Activated CD8-positive, alpha-beta T cell treated with anti-CD3 and anti-CD28 coated beads, Interleukin-2, amount 10 ng/mL, durations not matched to agents 7 days and 5 days (primary cell): ENCODE data around the gene CSN2. TPM values are rescaled to one million over a fixed set of nuclear protein-coding genes. Genes with fewer than 3 reads are reported as not detected.

Experiments
- ATAC-seq: fragments of 150-1000 bp; cut with Tn5 transposase; one replicate; pipeline ENCODE4 v1.10.0; 2021; ENCODE audit warnings: moderate library complexity
- CTCF ChIA-PET: fragments of 350-600 bp; sonication (Branson Sonifier 250); formaldehyde crosslinking; loops from one replicate; lab custom pipeline; 2021; ENCODE audit warnings: antibody characterized with exemption; lab: Charles Lee
- POLR2A ChIA-PET: fragments of 350-600 bp; sonication (Branson Sonifier 250); formaldehyde crosslinking; loops from one replicate; lab custom pipeline; 2021; ENCODE audit warnings: antibody characterized with exemption; lab: Charles Lee
- DNase-seq: peaks from one replicate; pipeline ENCODE4 v3.0.0-alpha.2; 2020
- H3K27ac Mint-ChIP-seq: one replicate; pipeline ENCODE4 v1.8.0; 2021; ENCODE audit warnings: mild to moderate bottlenecking, mixed read lengths
- H3K27me3 Mint-ChIP-seq: one replicate; pipeline ENCODE4 v1.8.0; 2021; ENCODE audit warnings: low read depth, mixed read lengths
- H3K36me3 Mint-ChIP-seq: one replicate; pipeline ENCODE4 v1.8.0; 2021; ENCODE audit warnings: low read depth, mixed read lengths
- H3K4me1 Mint-ChIP-seq: one replicate; pipeline ENCODE4 v1.8.0; 2021; ENCODE audit warnings: low read depth, mixed read lengths
- H3K4me3 Mint-ChIP-seq: one replicate; pipeline ENCODE4 v1.8.0; 2021; ENCODE audit warnings: mild to moderate bottlenecking, mixed read lengths
- H3K9me3 Mint-ChIP-seq: one replicate; pipeline ENCODE4 v1.8.0; 2022; ENCODE audit warnings: mixed read lengths; ENCODE audit not compliant: insufficient read depth
- total RNA-seq, 2 experiments: library from RNA; stranded (reverse); gene quantifications; one replicate each; pipeline ENCODE4 v1.2.3, GENCODE V29; 2021

Gene CSN2, protein sequence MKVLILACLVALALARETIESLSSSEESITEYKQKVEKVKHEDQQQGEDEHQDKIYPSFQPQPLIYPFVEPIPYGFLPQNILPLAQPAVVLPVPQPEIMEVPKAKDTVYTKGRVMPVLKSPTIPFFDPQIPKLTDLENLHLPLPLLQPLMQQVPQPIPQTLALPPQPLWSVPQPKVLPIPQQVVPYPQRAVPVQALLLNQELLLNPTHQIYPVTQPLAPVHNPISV
- not detected for total RNA-seq

DNA sequence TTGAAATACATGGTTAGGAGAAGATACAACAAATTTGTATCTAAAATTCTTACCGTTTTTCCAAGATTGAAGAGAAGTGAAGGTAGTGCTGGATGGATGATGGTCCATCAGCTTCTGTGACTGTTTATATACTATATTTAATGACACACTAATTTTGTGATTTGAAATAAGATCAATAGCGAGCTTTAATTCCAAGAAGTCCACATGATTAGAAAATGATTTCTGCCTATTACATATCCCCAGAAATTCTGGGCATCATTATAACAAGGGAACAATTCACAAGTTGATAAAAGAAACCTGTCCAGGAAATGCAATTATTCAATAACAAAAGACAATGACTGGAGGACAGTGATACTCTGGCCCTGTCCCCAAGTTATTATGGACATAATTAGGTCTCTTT is at the start of gene CSN2:
Gene CSN2, minus strand, starts transcription at position 101 of the 400 bp plus-strand sequence. CDS start 4,733 bp downstream, outside the sequence.
- H3K4me1 Mint-ChIP-seq, result no peaks in the 10 kb centered on the region
- ATAC-seq (no peak), DNase-seq (no peak)
- no peak within 1 kb of the TSS for H3K4me3 Mint-ChIP-seq
- ChIA-PET CTCF (no interaction called here), POLR2A (no interaction called here)
- H3K36me3 Mint-ChIP-seq, result no peaks in the 10 kb centered on the region
- H3K27ac Mint-ChIP-seq, result no peak within 1 kb of the TSS
- no peaks in the 10 kb centered on the region for H3K27me3 Mint-ChIP-seq
- H3K9me3 Mint-ChIP-seq, result no peaks in the 10 kb centered on the region

DNA sequence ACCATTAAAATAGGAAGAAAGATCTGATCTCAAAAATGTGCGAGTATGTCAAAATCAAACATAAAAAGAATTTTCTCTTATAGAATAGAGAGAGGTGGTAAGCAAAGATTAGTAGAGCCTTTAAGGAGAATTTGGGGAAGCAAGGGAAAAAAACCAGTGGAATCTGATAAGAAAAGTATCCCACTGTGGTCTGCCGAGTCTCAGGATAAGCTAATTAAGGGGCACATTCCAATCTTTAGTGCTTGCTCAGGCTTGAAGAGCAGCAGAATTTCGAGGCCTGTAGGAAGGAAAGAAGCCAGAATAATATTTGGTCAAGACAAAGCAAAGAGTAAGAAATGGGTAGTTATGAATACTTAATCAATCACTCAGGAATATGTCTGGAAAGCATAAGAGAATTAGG is 43.2 kb upstream of the CSN2 start:
- DNase-seq, result no peak
- no peak for ATAC-seq
- Mint-ChIP-seq H3K27ac (no peak overlapping the region), H3K36me3 (no peaks in the 10 kb centered on the region), H3K27me3 (no peaks in the 10 kb centered on the region), H3K4me3 (no peak overlapping the region), H3K4me1 (no peaks in the 10 kb centered on the region), H3K9me3 (no peaks in the 10 kb centered on the region)
- CTCF ChIA-PET, result no interaction called here
- POLR2A ChIA-PET, result no interaction called here

DNA sequence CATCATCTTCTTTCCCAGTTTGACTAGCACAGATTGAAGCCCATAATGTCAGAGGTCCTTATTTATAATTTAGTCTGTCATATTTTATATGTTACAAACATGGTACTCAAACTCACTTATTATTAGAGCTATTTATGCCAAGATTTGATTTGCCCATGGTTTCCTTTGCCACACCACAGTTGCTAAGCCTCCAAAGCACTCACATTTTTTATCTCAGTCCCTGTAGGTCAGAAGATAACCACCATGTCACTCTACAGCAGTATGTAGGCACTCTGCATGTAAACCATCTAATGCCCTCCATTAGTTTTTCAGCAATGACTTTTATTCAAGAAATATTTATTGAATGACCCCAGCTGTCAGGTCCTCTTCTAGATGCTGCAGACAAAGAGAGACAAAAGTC is 37.0 kb upstream of the CSN2 start:
- DNase-seq, result no peak

DNA sequence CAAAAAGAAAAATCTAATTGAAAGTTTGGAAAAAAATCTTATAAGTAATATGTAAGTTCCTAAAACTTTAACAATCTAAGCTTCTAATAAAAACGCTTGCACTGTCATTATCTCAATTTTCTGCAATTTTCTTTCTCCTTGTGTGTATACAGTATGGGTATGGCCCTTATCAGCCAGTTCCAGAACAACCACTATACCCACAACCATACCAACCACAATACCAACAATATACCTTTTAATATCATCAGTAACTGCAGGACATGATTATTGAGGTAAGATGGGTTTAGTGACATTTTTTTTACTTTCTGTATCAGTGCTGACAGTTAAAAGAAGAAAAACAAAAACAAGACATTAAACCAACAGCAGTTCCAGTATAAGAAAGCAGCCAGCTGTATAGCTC is 35.2 kb upstream of the CSN2 start:
- H3K27me3 Mint-ChIP-seq, result no peaks in the 10 kb centered on the region
- no peak for ATAC-seq
- no peak for DNase-seq
- H3K27ac Mint-ChIP-seq, result no peak overlapping the region
- POLR2A ChIA-PET, result no interaction called here
- no peaks in the 10 kb centered on the region for H3K4me1 Mint-ChIP-seq
- CTCF ChIA-PET, result no interaction called here
- H3K4me3 Mint-ChIP-seq, result no peak overlapping the region
- H3K36me3 Mint-ChIP-seq, result no peaks in the 10 kb centered on the region
- no peaks in the 10 kb centered on the region for H3K9me3 Mint-ChIP-seq

More for the DNA sequence above, 37.0 kb upstream of the CSN2 start:
- Mint-ChIP-seq H3K4me3 (no peak overlapping the region), H3K9me3 (no peaks in the 10 kb centered on the region), H3K4me1 (no peaks in the 10 kb centered on the region), H3K27ac (no peak overlapping the region), H3K27me3 (no peaks in the 10 kb centered on the region), H3K36me3 (no peaks in the 10 kb centered on the region)
- ChIA-PET POLR2A (interaction anchor here (0.6 kb wide), 1 partner anchor 121 kb away, joined by 3 read pairs; no protein-coding TSS in a partner anchor), CTCF (no interaction called here)
- ATAC-seq, result no peak

DNA sequence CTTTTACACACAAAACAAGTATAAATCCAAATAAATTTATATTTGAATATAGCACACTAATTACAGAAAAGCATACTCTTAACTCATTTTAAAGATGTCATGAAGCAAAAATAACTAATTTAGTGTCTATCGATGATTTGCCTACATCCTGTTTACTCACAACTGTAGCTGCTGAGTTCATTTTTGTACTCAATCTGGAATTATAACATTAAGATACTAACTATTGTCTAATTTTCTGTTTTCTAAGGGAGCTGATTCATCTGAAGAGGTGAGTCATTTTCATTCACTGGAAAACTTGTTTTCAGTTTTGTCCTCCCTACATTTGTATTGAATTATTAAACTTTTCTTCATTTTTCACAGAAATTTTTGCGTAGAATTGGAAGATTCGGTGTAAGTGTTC is 33.9 kb upstream of the CSN2 start:
- H3K27ac Mint-ChIP-seq, result no peak overlapping the region
- no peaks in the 10 kb centered on the region for H3K4me1 Mint-ChIP-seq
- CTCF ChIA-PET, result no interaction called here
- DNase-seq (no peak), ATAC-seq (no peak)
- no peaks in the 10 kb centered on the region for H3K9me3 Mint-ChIP-seq
- H3K36me3 Mint-ChIP-seq, result no peaks in the 10 kb centered on the region
- POLR2A ChIA-PET, result no interaction called here
- no peak overlapping the region for H3K4me3 Mint-ChIP-seq
- H3K27me3 Mint-ChIP-seq, result no peaks in the 10 kb centered on the region

DNA sequence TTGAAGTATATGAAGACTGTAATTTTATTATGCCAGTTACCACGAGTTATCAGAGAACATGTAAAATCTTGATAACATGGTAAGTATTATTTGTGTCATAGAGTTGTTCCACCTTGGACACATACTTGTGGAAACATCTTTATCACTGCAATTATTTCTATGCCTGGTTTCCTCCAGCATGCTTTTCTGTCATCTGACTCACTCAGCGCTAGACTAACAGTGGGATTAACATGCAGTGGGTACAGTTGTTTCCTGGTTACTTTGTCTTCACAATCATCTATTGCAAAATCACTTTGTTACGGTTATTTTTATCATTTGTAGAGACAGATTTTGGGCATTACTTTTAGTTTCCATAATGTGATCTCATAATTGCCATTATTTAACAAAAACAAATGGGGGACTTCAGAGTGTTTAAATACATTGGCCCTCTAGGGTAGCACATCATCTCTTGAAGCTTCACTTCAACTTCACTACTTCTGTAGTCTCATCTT is 30.0 kb upstream of the CSN2 start, which contains the start of gene STATH:
Gene STATH, plus strand, starts transcription at position 441 of the 491 bp plus-strand sequence. CDS start 2,472 bp downstream, outside the sequence.
- Mint-ChIP-seq H3K4me1 (no peaks in the 10 kb centered on the region), H3K36me3 (no peaks in the 10 kb centered on the region), H3K9me3 (no peaks in the 10 kb centered on the region), H3K27ac (no peak within 1 kb of the TSS), H3K27me3 (no peaks in the 10 kb centered on the region), H3K4me3 (no peak within 1 kb of the TSS)
- CTCF ChIA-PET, result no interaction called here
- POLR2A ChIA-PET, result no interaction called here
- DNase-seq (no peak), ATAC-seq (no peak)

DNA sequence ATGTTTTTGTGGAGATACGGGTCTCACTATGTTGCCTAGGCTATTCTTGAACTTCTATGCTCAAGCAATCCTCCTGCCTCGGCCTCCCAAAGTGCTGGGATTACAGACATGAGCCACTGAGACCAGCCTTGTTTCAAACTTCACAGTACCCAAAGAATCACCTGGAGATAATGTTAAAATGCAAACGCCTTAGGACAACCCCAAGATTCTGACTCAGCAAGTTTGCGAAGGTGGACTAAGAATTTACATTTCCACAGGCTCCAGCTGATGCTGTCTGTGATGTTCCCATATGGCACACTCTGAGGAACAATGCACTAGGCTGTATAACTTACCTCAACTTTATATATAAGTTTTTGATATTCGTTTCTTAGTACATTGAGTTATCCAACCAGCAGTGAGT is 29.3 kb upstream of the CSN2 start:
- no peak overlapping the region for H3K4me3 Mint-ChIP-seq
- POLR2A ChIA-PET, result no interaction called here
- ATAC-seq, result no peak

DNA sequence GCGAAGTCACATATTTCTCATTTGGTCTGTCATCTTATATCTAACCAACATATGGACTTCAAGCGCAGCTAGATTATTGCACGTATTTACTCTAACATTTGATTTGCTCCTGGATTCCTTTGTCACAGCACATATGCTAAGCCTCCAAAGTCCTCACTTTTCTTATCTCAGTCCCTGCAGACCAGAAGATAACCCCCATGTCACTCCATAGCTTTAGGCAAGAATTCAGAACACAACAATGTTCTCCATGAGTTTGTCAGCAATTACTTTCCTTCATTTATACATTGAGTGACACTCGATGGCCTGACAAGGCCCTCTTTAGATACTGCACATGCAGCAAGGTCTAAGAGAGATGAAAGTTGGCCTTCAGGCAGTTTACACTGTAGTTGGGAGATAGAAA is 25.5 kb upstream of the CSN2 start:
- DNase-seq (no peak), ATAC-seq (no peak)
- no peak overlapping the region for H3K4me3 Mint-ChIP-seq
- H3K36me3 Mint-ChIP-seq, result no peaks in the 10 kb centered on the region
- no peaks in the 10 kb centered on the region for H3K27me3 Mint-ChIP-seq
- POLR2A ChIA-PET, result no interaction called here
- no peaks in the 10 kb centered on the region for H3K4me1 Mint-ChIP-seq
- no peak overlapping the region for H3K27ac Mint-ChIP-seq
- CTCF ChIA-PET, result no interaction called here
- H3K9me3 Mint-ChIP-seq, result no peaks in the 10 kb centered on the region

More for the DNA sequence above, 29.3 kb upstream of the CSN2 start:
- no peaks in the 10 kb centered on the region for H3K27me3 Mint-ChIP-seq
- H3K36me3 Mint-ChIP-seq, result no peaks in the 10 kb centered on the region
- H3K9me3 Mint-ChIP-seq, result no peaks in the 10 kb centered on the region
- H3K27ac Mint-ChIP-seq, result no peak overlapping the region
- CTCF ChIA-PET, result no interaction called here
- no peaks in the 10 kb centered on the region for H3K4me1 Mint-ChIP-seq
- DNase-seq, result no peak

DNA sequence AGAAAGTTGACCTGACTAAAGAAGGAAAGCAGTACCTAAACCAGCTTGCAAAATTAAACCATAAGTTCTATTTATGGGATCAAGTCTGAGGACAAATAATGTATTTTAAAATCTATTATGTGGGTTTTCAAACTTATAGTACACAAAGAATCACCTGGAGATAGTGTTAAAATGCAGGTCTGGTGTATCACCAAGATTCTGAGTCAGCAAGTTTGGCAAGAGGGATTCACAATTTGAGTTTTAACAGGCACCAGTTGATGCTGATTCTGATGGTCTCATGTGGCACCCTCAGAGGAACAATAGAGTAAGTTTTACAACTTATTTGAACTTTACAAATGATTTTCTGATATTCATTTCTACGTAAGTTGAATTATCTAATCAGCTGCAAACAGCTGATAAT is 21.1 kb upstream of the CSN2 start:
- no peaks in the 10 kb centered on the region for H3K27me3 Mint-ChIP-seq
- ATAC-seq, result no peak
- H3K9me3 Mint-ChIP-seq, result no peaks in the 10 kb centered on the region
- H3K27ac Mint-ChIP-seq, result no peak overlapping the region
- H3K4me1 Mint-ChIP-seq, result no peaks in the 10 kb centered on the region
- POLR2A ChIA-PET, result no interaction called here
- CTCF ChIA-PET, result no interaction called here
- DNase-seq, result no peak
- H3K36me3 Mint-ChIP-seq, result no peaks in the 10 kb centered on the region
- H3K4me3 Mint-ChIP-seq, result no peak overlapping the region

DNA sequence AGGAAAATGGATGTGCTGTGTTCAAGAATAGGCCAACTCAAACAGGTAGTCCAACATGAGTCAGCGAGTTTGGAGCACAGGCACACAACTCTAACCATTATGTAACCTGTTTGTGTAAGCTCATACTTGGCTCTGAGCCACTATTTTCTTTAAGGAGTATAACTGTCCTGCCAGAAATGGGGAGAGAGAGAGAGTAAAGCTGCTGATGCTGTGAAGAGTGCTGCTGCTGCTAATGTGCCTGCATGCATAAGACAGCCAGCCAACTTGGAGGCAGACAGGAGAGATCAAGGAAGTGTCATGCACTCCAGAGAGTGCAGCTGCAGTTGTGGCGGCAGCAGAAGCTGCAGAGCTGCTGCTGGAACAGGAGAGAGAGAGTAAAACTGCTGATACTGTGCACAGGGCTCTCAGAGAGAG is 18.5 kb upstream of the CSN2 start:
- Mint-ChIP-seq H3K27me3 (no peaks in the 10 kb centered on the region), H3K9me3 (no peaks in the 10 kb centered on the region), H3K36me3 (no peaks in the 10 kb centered on the region), H3K4me1 (no peaks in the 10 kb centered on the region), H3K4me3 (no peak overlapping the region), H3K27ac (no peak overlapping the region)
- CTCF ChIA-PET, result no interaction called here
- no peak for ATAC-seq
- POLR2A ChIA-PET, result no interaction called here
- no peak for DNase-seq

DNA sequence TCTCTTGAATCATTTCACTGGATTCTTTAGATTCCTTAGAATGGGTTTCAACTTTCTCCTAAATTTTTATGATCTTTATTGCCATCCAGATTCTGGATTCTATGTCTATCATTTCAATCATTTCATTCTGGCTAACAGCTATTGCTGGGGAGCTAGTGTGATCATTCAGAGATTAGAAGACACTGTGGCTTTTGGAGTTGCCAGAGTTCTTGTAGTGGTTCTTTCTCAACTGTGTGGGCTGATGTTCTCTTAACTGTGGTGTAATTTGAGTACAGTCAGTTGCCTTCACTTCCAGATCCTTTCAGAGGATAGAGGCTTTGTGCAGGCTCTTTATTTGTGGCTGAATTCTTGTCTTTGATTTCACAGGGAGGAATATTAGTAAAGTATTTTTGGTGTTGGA is 12.1 kb upstream of the CSN2 start:
- ChIA-PET CTCF (no interaction called here), POLR2A (no interaction called here)
- H3K27ac Mint-ChIP-seq, result no peak overlapping the region
- no peaks in the 10 kb centered on the region for H3K36me3 Mint-ChIP-seq
- ATAC-seq, result no peak
- H3K4me3 Mint-ChIP-seq, result no peak overlapping the region
- no peaks in the 10 kb centered on the region for H3K9me3 Mint-ChIP-seq
- H3K27me3 Mint-ChIP-seq, result no peaks in the 10 kb centered on the region
- no peaks in the 10 kb centered on the region for H3K4me1 Mint-ChIP-seq
- DNase-seq, result no peak

DNA sequence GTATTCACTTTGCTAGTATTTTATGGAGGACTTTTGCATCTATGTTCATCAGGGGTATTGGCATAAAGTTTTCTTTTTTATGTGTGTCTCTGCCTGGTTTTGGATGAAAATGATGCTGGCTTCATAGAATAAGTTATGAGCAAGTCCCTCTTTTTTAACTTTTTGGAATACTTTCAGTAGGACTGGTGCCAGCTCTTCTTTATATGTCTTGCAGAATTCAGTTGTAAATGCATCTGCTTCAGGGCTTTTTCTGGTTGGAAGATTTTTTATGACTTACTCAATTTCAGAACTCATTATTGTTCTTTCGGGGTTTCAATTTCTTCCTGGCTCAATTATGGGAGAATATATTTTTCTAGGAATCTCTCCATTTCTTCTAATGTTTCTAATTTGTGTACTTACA is 9.1 kb upstream of the CSN2 start:
- no peak for ATAC-seq
- Mint-ChIP-seq H3K27me3 (no peaks in the 10 kb centered on the region), H3K4me3 (no peak overlapping the region), H3K27ac (no peak overlapping the region), H3K9me3 (no peaks in the 10 kb centered on the region), H3K36me3 (no peaks in the 10 kb centered on the region), H3K4me1 (no peaks in the 10 kb centered on the region)
- POLR2A ChIA-PET, result no interaction called here
- CTCF ChIA-PET, result no interaction called here
- no peak for DNase-seq

DNA sequence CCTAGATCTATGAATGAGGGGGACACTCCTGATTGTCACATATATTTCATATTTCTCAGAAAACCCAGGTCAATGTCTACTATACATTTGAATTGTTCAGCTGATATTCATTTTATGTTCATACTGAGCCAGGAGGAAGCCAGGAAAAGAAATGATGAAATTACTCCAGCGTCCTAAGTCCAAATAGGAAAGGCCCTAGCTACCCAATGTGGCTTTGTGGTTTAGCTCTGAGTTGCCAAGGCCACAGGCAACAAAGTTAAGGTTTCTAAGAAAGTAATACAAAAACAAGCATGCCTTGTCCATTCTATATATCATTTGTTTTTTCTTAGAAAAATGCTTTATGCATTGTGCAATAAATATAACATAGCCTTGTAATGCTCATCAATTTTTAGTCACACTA is 4.5 kb upstream of the CSN2 start:
- ChIA-PET POLR2A (no interaction called here), CTCF (no interaction called here)
- ATAC-seq (no peak), DNase-seq (no peak)
- Mint-ChIP-seq H3K4me3 (no peak overlapping the region), H3K27ac (no peak overlapping the region), H3K36me3 (no peaks in the 10 kb centered on the region), H3K4me1 (no peaks in the 10 kb centered on the region), H3K27me3 (no peaks in the 10 kb centered on the region), H3K9me3 (no peaks in the 10 kb centered on the region)
